ENCODE data around the gene C12orf54.

GRCh38 chr12:48482198-48482597 lies at the start of gene C12orf54:
- TF ChIP-seq CTCF (IDR thresholded peaks at IDR 0.05) = no peak
- no peak for TF ChIP-seq POLR2A (IDR thresholded peaks at IDR 0.05)
